Liver (tissue), 9 donors: ENCODE results near the gene KNOP1. TPM values are rescaled to one million over a fixed set of nuclear protein-coding genes. Genes with fewer than 3 reads are reported as not detected.
A peak's percentile ranks its signal among the peaks of the same experiment; 100 is the strongest.

Experiments
- DNase-seq: peaks from one replicate; pipeline ENCODE4 v3.0.0-alpha.2; 2017; ENCODE audit warnings: low spot score
- H3K27ac ChIP-seq, 2 donors: one replicate each; pipeline ENCODE4 v1.7.0; 2013; ENCODE audit warnings: inconsistent platforms in 2 of 2, low read length in 2 of 2, control low read depth in 1 of 2, low read depth in 1 of 2, mild to moderate bottlenecking in 1 of 2
- H3K27me3 ChIP-seq, 4 donors: one replicate each; pipeline versions ENCODE4 v1.6.1 to v1.7.0; 2013; ENCODE audit warnings: low read length in 3 of 4, inconsistent platforms in 1 of 4, mild to moderate bottlenecking in 1 of 4, moderate library complexity in 1 of 4; ENCODE audit not compliant: control insufficient read depth in 4 of 4, insufficient read depth in 4 of 4
- H3K36me3 ChIP-seq, 4 donors: one replicate each; pipeline versions ENCODE4 v1.6.1 to v1.7.0; 2013; ENCODE audit warnings: low read length in 3 of 4, mild to moderate bottlenecking in 3 of 4, low read depth in 1 of 4, moderate library complexity in 1 of 4; ENCODE audit not compliant: control insufficient read depth in 4 of 4, insufficient read depth in 3 of 4
- H3K4me1 ChIP-seq, 4 donors: one replicate each; pipeline versions ENCODE4 v1.6.1 to v1.7.0; 2013; ENCODE audit warnings: low read length in 3 of 4, mild to moderate bottlenecking in 3 of 4, moderate library complexity in 1 of 4; ENCODE audit not compliant: control insufficient read depth in 4 of 4, insufficient read depth in 4 of 4
- H3K4me3 ChIP-seq, 3 donors: one replicate each; pipeline versions ENCODE4 v1.6.1 to v1.7.0; 2013; ENCODE audit warnings: low read length in 3 of 3, control low read depth in 1 of 3, low read depth in 1 of 3, mild to moderate bottlenecking in 1 of 3
- H3K9ac ChIP-seq, 2 donors: one replicate each; pipeline ENCODE4 v1.7.0; 2013; ENCODE audit warnings: low read length in 2 of 2, mild to moderate bottlenecking in 2 of 2, moderate library complexity in 2 of 2, control low read depth in 1 of 2, low read depth in 1 of 2
- H3K9me3 ChIP-seq, 4 donors: one replicate each; pipeline versions ENCODE4 v1.6.1 to v1.7.0; 2013; ENCODE audit warnings: low read length in 3 of 4; ENCODE audit not compliant: control insufficient read depth in 4 of 4
- ATF3 ChIP-seq: IDR thresholded peaks from 2 replicates; pipeline ENCODE4 v1.6.1; 2016; ENCODE audit warnings: antibody characterized with exemption
- CTCF ChIP-seq: fragments of 150-350 bp; IDR thresholded peaks from 2 replicates; pipeline ENCODE4 v1.5.1; 2017; ENCODE audit warnings: improper control_type of control experiment, low read depth, low read length; ENCODE audit not compliant: missing input control
- EGR1 ChIP-seq, 2 donors: IDR thresholded peaks; 2 replicates each; pipeline ENCODE4 v1.6.1; 2016 to 2018; ENCODE audit warnings: antibody characterized with exemption in 2 of 2, low read depth in 2 of 2
- FOXA1 ChIP-seq: IDR thresholded peaks from 2 replicates; pipeline ENCODE4 v1.6.1; 2016; ENCODE audit warnings: antibody characterized with exemption
- FOXA2 ChIP-seq: IDR thresholded peaks from 2 replicates; pipeline ENCODE4 v1.6.1; 2016; ENCODE audit warnings: antibody characterized with exemption
- GABPA ChIP-seq, 2 donors: IDR thresholded peaks in 1 of 2; conservative IDR thresholded peaks in 1 of 2; 2 replicates each; pipeline ENCODE4 v1.6.1; 2016; ENCODE audit warnings: antibody characterized with exemption in 2 of 2, mild to moderate bottlenecking in 1 of 2, moderate library complexity in 1 of 2
- HNF4A ChIP-seq, 2 donors: conservative IDR thresholded peaks; 2 replicates each; pipeline ENCODE4 v1.6.1; 2016; ENCODE audit warnings: antibody characterized with exemption in 2 of 2, mild to moderate bottlenecking in 2 of 2
- HNF4G ChIP-seq: IDR thresholded peaks from 2 replicates; pipeline ENCODE4 v1.6.1; 2016; ENCODE audit warnings: antibody characterized with exemption
- JUND ChIP-seq, 2 donors: IDR thresholded peaks; 2 replicates each; pipeline ENCODE4 v1.6.1; 2016; ENCODE audit warnings: antibody characterized with exemption in 2 of 2
- MAX ChIP-seq: IDR thresholded peaks from 2 replicates; pipeline ENCODE4 v1.6.1; 2016; ENCODE audit warnings: antibody characterized with exemption
- NR2F2 ChIP-seq: IDR thresholded peaks from 2 replicates; pipeline ENCODE4 v1.6.1; 2016; ENCODE audit warnings: antibody characterized with exemption
- RAD21 ChIP-seq, 2 donors: IDR thresholded peaks; 2 replicates each; pipeline ENCODE4 v1.6.1; 2016; ENCODE audit warnings: antibody characterized with exemption in 2 of 2, mild to moderate bottlenecking in 2 of 2
- SP1 ChIP-seq: IDR thresholded peaks from 2 replicates; pipeline ENCODE4 v1.6.1; 2018; ENCODE audit warnings: antibody characterized with exemption, mild to moderate bottlenecking
- TAF1 ChIP-seq: conservative IDR thresholded peaks from 2 replicates; pipeline ENCODE4 v1.6.1; 2016; ENCODE audit warnings: antibody characterized with exemption, mild to moderate bottlenecking
- YY1 ChIP-seq: IDR thresholded peaks from 2 replicates; pipeline ENCODE4 v1.6.1; 2016; ENCODE audit warnings: antibody characterized with exemption, mild to moderate bottlenecking
- ZBTB33 ChIP-seq: IDR thresholded peaks from 2 replicates; pipeline ENCODE4 v1.6.1; 2016; ENCODE audit warnings: antibody characterized with exemption
- WGBS: extraction: QIAGEN DNeasy Blood & Tissue Kit; methylation state at CpG from one replicate; pipeline ENCODE4 v1.1.7; 2013; 5-methylcytosine and 5-hydroxymethylcytosine counted together
- polyA plus RNA-seq, 2 donors: library from polyadenylated mRNA; stranded (reverse) in 1 of 2; unstranded in 1 of 2; fragments of 200-250 nt in 1 of 2; fragments of >200 nt in 1 of 2; fragmentation: Nextera tagmentation in 1 of 2; extraction: Ambion mirVana in 1 of 2; gene quantifications; one replicate each; pipeline versions ENCODE4 v1.2.1 to v1.2.3, GENCODE V29; 2013 to 2015
- total RNA-seq, 2 donors: library from RNA; depleted of rRNA; stranded (reverse); fragments of >200 nt; gene quantifications; one replicate each; pipeline ENCODE4 v1.2.3, GENCODE V29; 2014
- donor health status: healthy.
- donor health status: healthy.
- donor health status: healthy.
- donor health status: healthy.
- donor health status: healthy.

KNOP1 gene
- total and polyA plus RNA-seq, 4 donors = 4.1 to 6.7 (median 5.7) TPM

GRCh38 chr16:19722269-19722952 lies 4.4 kb upstream of the KNOP1 start:
- 81% methylated on average over 11 of the region's 11 CpGs for WGBS
- peak; percentile 61 for TF ChIP-seq NR2F2
- no peak for TF ChIP-seq RAD21 (IDR thresholded peaks at IDR 0.05)
- no peak for TF ChIP-seq HNF4A (conservative IDR thresholded peaks at IDR 0.05)
- no peak overlapping the region for H3K9ac ChIP-seq

GRCh38 chr16:19718624-19718965 lies 568 bp upstream of the KNOP1 start:
- WGBS = under 1% methylated on average over 21 of the region's 21 CpGs
- TF ChIP-seq FOXA1 = no peak
- TF ChIP-seq JUND (IDR thresholded peaks at IDR 0.05) = no peak
- TF ChIP-seq CTCF = no peak
- TF ChIP-seq SP1 = no peak
- TF ChIP-seq ZBTB33 = no peak
- Histone ChIP-seq H3K4me3 (peak overlapping the region; percentile 97 to 100 (median 99)), H3K9me3 (no peaks in the 10 kb centered on the region), H3K36me3 (peaks cover 0 to 7% (median 3%) of the 10 kb centered on the region in 4 donors), H3K27me3 (no peaks in the 10 kb centered on the region), H3K27ac (no peak overlapping the region), H3K9ac (peak overlapping the region in 1 of 2 donors; percentile 20), H3K4me1 (peaks cover 0 to 19% (median 14%) of the 10 kb centered on the region in 4 donors)
- DNase-seq = no peak

More at GRCh38 chr16:19722269-19722952, 4.4 kb upstream of the KNOP1 start:
- no peak overlapping the region for H3K4me3 ChIP-seq
- no peaks in the 10 kb centered on the region for H3K27me3 ChIP-seq
- DNase-seq = no peak
- peaks cover 0 to 7% (median 6%) of the 10 kb centered on the region in 4 donors for H3K4me1 ChIP-seq
- H3K27ac ChIP-seq = no peak overlapping the region
- no peaks in the 10 kb centered on the region for H3K9me3 ChIP-seq
- H3K36me3 ChIP-seq = no peaks in the 10 kb centered on the region

GRCh38 chr16:19717314-19717713 lies 713 bp downstream of the KNOP1 start:
- H3K4me1 ChIP-seq = peaks cover 0 to 19% (median 14%) of the 10 kb centered on the region in 4 donors
- H3K9me3 ChIP-seq = no peaks in the 10 kb centered on the region
- peak overlapping the region; percentile 97 to 100 (median 99) for H3K4me3 ChIP-seq
- 1% methylated on average over 10 of the region's 10 CpGs for WGBS
- no peaks in the 10 kb centered on the region for H3K27me3 ChIP-seq
- H3K9ac ChIP-seq = peak overlapping the region; percentile 52 to 79
- H3K36me3 ChIP-seq = peaks cover 0 to 10% (median 4%) of the 10 kb centered on the region in 4 donors
- peak overlapping the region; percentile 65 to 68 for H3K27ac ChIP-seq
- DNase-seq = no peak
- TF ChIP-seq HNF4G (no peak), JUND (IDR thresholded peaks at IDR 0.05) (no peak), NR2F2 (no peak), ATF3 (no peak), CTCF (no peak), SP1 (no peak), EGR1 (IDR thresholded peaks at IDR 0.05; ENCODE audit: low read depth in 2 of 2) (no peak), ZBTB33 (no peak), TAF1 (no peak), MAX (no peak), YY1 (no peak), FOXA2 (no peak), GABPA (IDR thresholded peaks at IDR 0.05 in 1 of 2, conservative IDR thresholded peaks at IDR 0.05 in 1 of 2) (no peak), FOXA1 (no peak)
